VCaP (cell line): ENCODE data around the gene SETD3.

ENCODE experiments used
- H3K27ac ChIP-seq: fragments of 450-650 bp; 2 replicates; pipeline ENCODE4 v1.5.1; 2017
- TF ChIP-seq, protein P1 (sequence below): fragments of 450-650 bp; conservative IDR thresholded peaks from 2 replicates; pipeline ENCODE4 v1.5.1; 2017; ENCODE audit warnings: mild to moderate bottlenecking, moderate library complexity

Gene SETD3

GRCh38 chr14:99479906-99480869 is at the start of gene SETD3:
Gene SETD3 (minus strand): TSS chr14:99480859. CDS start chr14:99465805, 15,054 bp downstream.
- peak within 1 kb of the TSS; percentile 90 for H3K27ac ChIP-seq
- TF ChIP-seq, protein P1, sequence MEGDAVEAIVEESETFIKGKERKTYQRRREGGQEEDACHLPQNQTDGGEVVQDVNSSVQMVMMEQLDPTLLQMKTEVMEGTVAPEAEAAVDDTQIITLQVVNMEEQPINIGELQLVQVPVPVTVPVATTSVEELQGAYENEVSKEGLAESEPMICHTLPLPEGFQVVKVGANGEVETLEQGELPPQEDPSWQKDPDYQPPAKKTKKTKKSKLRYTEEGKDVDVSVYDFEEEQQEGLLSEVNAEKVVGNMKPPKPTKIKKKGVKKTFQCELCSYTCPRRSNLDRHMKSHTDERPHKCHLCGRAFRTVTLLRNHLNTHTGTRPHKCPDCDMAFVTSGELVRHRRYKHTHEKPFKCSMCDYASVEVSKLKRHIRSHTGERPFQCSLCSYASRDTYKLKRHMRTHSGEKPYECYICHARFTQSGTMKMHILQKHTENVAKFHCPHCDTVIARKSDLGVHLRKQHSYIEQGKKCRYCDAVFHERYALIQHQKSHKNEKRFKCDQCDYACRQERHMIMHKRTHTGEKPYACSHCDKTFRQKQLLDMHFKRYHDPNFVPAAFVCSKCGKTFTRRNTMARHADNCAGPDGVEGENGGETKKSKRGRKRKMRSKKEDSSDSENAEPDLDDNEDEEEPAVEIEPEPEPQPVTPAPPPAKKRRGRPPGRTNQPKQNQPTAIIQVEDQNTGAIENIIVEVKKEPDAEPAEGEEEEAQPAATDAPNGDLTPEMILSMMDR, result no peak

- TF ChIP-seq, protein P1, result no peak
- H3K27ac ChIP-seq, result no peak overlapping the region
Measured at GRCh38 chr14:99529899-99530298, 49.2 kb upstream of the SETD3 start.

GRCh38 chr14:99527427-99528076 is 46.9 kb upstream of the SETD3 start:
- TF ChIP-seq, protein P1, result no peak
- H3K27ac ChIP-seq, result no peak overlapping the region

DNA sequence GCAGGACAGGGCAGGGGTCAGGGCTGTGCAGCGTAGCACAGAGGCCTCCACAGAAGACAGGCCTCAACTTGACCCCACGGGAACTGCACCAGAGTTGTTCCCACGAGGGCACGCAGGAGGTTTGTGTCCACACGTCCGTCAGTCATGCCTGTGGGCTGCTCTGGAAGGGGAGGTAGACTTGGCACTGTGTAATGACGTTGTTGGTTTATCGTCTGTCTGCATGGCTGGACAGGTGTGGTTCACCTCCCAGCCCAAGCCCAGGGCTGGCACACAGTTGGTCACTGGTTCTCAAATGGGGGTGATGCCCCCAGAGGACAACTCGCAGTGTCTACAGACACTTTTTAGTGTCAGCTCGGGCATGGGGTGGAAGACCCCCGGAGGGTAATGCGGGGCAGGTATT is 46.4 kb upstream of the SETD3 start:
- TF ChIP-seq, protein P1, result no peak
- H3K27ac ChIP-seq, result no peak overlapping the region

DNA sequence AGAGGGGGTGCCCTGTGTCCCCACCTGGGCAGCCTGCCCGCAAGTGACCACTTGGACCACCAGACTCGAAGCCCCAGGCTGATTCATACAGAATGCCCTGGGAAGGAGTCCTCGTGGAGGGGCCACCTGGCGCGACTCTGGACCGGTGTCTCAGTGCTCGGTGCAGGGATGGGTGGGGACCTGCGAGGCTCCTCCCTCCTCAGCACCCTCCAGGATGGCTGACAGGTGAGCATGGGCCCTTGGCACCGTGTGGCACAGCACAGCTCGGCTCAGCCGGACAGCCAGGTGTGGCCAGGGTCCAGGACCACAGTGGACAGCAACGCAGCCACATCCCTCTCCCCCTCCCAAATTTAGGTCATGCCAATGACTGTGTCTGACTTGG is 45.0 kb upstream of the SETD3 start:
- peak overlapping the region; percentile 57 for H3K27ac ChIP-seq
- TF ChIP-seq, protein P1, result no peak

DNA sequence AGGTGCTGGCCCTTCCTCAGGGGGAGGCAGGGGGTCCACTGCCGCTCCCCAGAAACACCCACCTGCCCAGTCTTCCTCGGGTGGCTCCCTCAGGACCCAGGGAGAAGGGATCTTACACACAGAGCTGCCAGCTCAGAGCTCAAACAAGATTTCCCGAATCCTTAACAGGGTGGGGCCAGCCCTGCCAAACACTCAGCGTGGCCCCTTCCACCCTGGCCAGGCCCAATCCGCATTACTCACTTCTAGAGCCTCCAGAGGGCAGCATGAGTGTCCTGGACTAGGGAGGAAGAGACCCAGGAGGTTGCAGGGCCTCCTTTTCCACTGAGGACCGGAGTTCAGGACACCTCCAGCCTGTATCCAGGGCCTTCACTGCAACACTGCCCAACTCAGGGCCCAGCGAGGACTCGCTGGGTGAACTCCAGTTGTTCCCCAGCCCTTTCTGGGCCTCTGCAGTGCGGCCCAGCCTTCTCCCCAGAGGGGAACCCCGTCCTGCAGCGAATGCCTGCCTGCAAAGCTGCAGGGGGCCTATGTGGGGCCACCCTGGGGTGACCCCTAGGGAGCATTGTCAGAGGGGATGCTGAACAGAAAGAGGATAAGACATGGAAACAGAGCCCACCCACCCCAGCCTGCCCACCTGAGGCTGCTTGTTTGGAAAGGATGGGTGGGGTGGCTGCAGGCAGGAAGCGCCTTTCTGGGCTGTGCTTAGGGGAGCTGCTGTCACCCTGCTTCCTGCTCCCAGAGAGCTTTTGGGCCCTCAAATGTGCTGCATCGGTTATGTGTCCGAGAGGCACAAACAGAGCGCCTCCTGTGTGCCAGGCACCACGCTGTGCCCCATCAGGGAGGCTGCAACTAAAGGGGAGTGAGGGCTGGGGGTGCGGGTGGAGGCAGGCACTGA is 44.4 kb upstream of the SETD3 start:
- TF ChIP-seq, protein P1, result peak; percentile 34
- H3K27ac ChIP-seq, result peak overlapping the region; percentile 57
